NCI-H1694 treated with DMSO at 0.1 percent for 48 hours (cell line): Measurements from ENCODE around the gene PCGF1.
"Not testable (repeated sequence)": the region's sequence is repeated elsewhere in the genome, so short reads cannot be mapped to it uniquely, and the experiment has no call there.

Source experiments
- DNase-seq: peaks from one replicate; lab custom pipeline; 2025; lab: John Stamatoyannopoulos, UW

The PCGF1 gene

DNA sequence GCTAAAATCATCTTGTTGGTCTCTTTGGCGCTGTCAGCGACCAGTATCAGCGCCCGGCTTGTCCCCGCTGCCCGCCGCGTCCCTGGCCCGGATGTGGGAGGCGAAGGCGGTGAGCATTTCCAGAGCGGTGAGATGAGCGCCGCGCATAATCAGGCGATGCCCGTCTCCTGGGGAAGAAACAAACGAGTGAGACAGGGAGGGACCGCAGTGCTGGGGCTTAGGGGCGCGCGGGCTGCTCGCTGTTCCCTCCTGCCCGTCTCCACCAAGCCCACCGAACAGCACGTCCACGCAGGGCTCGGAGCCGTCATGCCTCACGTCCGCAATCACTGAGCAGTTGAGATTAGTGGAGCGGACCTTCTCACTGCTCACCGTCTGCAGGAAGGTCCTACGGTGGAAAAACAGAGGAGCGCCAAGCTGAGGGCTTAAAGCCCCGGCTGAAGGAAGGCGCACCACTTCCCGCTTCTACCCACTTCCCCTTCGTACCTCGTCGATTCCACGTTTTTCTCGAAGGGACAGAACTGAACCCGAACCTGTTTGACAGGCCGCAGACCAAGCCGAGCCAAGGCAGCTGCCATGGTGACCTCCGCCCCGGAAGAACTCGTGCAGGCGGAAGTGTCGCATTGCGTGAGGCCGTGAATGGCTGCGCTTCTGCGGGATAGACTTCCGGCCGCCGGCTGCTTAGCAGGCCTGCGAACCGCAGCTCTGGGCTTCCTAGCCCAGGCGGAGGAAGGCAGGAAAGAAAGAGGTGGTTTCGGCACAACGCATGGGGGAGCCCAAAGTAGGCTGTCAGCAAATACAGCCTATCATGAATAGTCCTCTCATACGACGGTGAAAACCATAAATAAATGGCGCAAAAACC, 35.2 kb downstream of the PCGF1 start, which contains the start of gene MRPL53:
Gene MRPL53 (minus strand): TSS at position 595 of the 859 bp plus-strand sequence. CDS start 20 bp downstream, at position 575.
- DNase-seq: peak; percentile 82

DNA sequence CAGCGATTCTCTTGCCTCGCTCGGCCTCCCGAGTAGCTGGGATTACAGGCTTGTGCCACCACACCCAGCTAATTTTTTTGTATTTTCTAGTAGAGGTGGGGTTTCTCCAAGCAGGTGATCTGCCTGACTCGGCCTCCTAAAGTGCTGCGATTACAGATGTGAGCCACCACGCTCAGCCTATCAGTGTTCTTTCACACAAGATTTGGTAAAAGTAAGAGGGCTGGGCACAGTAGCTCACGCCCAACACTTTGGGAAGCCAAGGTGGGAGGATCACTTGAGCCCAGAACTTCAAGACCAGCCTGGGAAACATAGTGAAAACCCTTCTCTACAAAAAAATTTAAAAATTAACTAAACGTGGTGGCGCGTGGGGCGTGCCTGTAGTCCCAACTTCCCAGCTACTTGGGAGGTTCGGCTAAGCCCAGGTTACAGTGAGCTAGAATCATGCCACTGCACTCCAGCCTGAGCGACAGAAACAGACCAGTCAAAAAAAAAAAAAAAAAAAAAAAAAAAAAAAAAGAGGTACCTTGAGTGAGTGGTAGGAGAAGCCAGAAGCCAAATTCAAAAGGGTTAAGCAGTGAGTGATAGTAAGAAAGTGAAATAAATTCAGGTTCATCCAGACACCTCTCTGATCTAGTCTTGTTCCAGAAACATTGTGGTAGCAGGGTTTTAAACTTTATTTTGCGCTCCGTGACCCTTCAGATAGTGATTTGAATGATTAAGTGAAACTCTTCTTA, 36.0 kb downstream of the PCGF1 start:
- DNase-seq: no peak

GRCh38 chr2:74470742-74471141, 36.8 kb downstream of the PCGF1 start:
- not testable (repeated sequence) for DNase-seq

DNA sequence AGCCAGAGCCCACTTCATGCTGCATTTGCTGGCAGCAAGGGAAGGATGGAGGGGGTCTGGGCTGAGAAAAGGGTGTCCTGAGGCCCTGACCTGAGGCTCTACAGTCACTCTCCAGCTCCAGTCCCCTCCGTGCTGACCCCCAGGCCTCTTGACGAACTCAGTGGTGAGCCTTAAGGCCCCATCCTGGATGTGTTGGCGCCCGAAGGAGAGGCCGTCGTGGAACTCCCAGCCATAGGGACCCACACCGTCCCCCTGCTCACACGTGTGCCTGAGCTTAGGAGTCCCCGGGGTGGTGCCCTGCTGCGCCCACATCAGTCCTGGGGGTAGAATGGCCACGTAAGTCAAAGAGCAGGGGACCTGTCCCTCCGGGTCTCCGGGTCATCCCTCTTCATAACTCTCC, 43.1 kb downstream of the PCGF1 start:
- DNase-seq: no peak

DNA sequence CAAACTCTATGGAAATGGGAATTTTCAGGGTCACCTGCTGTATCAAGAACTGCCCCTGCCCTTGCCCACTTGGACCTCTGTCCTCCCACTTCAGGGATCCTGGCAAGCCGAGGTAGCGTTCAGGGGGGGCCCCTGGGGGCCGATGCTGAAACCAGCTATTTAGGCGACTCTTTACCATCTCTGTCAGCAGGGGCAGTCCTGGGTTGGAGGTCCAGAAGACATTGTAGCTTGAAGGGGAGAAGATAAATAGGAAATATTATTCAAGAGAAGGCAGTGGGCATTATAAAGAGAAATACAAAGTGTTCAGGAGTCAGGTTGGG, 44.7 kb downstream of the PCGF1 start:
- no peak for DNase-seq

DNA sequence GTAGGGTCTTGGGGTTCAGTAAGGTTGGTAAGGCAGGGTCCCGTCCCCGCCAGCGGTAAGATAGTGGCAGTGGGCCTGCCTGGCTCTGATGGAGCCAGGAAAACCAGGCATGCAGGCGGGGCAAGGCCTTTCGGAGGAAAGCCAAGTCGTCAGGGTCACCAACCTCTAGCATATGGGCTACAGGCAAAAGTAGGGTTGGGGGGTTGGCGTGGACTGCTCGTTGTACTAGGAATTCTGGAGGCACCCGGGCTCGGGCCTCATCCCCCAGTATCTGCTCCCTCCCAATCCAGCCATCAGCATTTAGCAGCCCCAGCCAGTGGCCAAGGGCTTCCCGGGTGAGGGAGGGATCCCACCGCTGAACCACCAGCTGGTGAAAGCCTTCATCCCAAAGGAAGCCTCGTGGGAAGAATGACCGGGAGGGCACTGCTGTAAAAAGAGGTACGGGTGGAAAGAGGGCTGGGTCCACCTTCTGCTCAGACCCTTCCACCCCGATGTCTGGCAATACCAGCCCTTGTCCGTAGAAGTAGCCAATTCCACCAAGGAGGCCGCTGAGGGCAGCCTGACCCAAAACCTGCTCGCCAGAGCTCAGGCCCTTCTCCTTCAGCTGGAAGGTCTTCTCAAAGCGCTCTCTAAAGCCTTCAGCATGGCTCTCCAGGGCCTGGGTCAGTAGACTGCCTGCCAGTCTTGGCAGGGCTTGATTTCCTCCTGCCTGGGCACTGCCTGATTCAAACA, 45.3 kb downstream of the PCGF1 start:
- no peak for DNase-seq

DNA sequence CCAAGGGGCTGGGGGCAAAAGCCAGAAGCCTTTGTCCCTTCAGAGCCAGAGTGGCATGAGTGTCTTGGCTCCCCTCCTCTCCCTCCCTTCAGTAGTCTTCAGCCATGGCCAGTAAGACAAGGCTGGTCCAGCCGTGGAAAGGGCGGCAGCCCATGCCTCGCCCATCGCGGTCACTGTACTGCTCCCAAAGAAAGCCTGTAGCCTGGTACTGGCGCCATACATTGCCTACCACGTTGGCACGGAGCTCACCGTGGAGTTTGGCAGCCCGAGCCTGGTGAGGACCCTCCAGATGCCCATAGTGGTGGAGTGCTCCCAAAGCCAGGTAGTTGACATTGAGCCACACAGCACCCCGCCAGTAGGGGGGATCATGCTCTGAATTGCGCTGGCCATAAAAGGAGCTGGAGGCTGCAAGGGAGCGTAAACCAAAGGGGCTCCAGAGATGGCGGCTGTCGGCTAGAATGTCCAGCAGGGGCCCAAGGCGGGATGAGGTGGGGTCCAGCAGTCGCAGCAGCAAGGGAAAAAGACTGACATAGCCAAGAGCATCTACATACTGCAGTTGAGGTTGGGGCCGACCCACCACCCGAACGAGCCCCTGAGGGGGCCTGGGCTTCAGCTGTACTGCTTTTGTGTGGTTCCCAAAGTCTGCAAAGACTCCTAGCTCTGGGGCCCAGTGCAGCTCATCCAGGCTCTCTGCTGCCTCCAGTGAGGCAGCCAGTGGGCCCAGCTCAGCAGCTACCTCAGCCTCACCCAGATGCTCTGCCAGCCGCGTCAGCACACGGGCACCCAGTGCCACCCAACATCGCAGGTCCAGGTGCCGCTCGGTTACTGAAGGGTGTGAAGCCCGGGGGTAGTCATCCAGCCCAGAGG, 46.1 kb downstream of the PCGF1 start:
- DNase-seq: no peak

- DNase-seq: not testable (repeated sequence)
Measured at GRCh38 chr2:74460187-74460586, 47.3 kb downstream of the PCGF1 start.

- DNase-seq: not testable (repeated sequence)
Measured at GRCh38 chr2:74459503-74460118, 47.9 kb downstream of the PCGF1 start.

GRCh38 chr2:74458938-74459363, 48.5 kb downstream of the PCGF1 start:
- DNase-seq: no peak

DNA sequence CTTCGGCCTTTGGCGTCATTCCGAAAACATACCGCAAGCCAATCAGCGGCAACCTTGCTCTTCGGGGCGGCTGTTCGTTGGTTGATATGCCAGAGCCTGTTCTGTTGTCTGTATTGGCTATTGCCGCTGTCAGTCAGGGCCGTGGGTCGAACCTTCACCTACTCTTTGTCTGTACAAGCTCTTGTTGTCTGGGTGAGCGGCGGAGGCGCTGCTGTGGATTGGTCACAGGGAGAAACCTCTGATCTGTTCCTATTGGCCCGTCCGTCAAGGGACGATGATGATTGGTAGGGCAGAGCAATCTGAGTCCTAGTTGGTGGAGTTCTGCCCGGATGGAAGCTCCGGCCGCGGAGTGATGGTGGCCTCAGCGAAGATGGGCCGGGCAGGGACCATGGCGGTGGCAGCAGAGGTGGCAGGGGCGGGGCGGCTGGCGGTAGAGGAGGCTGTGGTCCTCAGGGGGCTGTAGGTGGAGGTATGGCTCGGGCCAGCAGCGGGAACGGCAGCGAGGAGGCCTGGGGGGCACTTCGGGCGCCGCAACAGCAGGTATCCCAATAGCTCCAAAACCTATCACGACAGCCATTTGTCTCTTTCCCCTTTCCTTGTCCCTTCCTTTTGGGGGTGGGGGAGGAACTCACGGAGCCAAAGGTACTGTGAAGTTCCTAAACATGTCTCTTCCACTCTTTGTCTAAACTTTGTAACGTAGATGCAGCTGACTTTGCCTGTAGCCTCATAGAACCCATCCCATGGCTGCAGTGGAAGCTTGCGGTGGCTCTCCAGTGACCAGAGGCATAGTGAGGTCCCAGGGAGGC, 49.2 kb downstream of the PCGF1 start, which contains the start of gene WBP1:
Gene WBP1 (plus strand): TSS at position 307 of the 806 bp plus-strand sequence. CDS start 165 bp downstream, at position 472.
- peak; percentile 99 for DNase-seq

GRCh38 chr2:74457549-74458131, 49.9 kb downstream of the PCGF1 start:
- peak; percentile 53 for DNase-seq

- peak; percentile 50 for DNase-seq
Measured at GRCh38 chr2:74457129-74457548, 50.4 kb downstream of the PCGF1 start.
